GM19397 (cell line): ENCODE results near the gene GNG2.
A peak's percentile ranks its signal among the peaks of the same experiment; 100 is the strongest.

Experiments used
- ATAC-seq: cut with Tn5 transposase; IDR thresholded peaks from one replicate; pipeline ENCODE4 v1.9.1; 2021; ENCODE audit warnings: mild to moderate bottlenecking, moderate library complexity; ENCODE audit not compliant: unreplicated experiment

GNG2 gene

DNA sequence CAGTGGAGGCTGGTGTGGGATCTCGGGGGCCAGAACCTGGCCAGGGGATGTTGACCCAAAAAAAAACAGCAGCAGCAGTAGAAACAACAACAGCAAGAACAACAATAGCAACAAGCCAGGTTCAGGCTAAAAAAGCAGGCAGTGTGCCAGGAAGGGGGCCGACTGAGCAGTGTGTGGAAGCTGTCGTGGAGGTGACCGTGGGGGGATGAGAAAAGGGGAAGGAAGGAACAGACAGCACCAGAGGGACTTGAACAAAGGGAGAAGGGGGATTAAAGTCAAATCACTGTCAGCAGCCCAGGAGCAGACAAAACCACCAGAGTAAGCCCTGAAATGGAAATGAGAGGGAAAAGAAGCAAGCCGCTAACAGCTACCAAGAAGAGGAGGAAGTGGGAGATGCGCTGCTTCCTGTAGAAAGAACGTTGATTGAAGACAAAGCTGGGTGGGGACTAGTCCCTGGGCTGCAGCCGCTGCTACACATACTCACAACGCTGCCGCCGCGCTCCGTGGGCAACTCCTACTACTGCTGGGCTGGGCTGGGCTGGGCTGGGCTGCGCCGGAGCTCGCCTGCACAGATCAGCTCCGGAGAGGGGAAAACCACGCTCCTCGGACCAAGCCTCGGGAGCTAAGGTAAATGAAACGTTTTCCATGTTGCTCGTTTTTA lies at the start of gene GNG2:
TSS of gene GNG2 (plus strand) at position 449 of the 661 bp plus-strand sequence. CDS start 90,067 bp downstream, outside the sequence.
- peak; percentile 95 for ATAC-seq

DNA sequence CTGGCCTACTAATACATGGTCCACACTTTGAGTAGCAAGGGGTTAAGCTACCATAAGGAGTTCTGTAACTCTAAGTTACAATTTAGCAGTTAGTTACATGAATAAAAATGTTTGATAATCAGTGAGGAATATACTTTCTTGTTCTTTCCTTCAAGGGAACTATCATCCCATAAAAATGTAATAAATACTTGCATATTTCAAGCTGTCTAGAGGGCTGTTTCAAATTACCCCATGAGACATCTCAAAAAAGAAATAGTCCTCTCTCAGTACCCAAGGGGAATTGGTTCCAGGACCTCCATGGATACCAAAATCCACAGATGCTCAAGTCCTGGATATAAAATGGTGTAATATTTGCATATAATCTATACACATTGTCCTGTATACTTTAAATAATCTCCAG lies 48.7 kb upstream of the GNG2 start:
- no peak for ATAC-seq

DNA sequence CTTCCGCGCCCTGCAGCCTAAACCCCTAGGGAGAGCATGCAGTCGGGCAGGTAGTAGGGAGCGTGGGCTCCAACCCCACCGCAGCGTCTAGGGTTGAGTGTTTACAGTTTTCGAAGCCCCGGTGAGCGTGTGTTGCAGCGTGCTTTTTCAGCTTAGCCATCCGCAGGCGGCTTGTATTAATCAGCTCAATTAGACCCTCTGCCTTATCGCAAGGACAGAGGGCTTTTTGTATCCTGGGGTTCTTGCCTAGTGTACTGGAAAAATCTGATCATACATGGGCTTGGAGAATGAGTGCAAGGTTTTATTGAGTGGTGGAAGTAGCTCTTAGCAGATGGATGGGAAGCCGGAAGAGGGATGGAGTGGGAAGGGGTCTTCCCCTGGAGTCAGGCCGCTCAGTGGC lies 44.4 kb upstream of the GNG2 start:
- ATAC-seq: no peak

DNA sequence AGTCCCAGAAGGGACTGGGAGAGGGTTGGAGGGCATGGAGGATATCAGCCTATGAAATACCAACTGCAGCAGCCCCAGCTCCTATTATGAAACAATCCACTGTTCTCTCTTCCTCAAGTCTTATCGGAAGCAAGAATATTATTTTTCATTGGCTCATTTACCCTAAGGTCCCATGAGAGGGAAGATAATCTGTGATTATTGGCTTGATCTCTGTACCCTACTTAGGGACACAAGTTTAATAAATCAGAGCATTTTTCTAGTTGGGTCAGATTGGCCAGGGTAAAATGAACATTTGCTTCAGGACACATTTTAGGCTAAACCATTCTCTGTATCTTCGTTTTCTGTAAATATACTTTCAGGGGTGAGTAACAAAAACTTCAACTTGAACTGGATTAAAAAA lies 43.1 kb upstream of the GNG2 start:
- no peak for ATAC-seq

DNA sequence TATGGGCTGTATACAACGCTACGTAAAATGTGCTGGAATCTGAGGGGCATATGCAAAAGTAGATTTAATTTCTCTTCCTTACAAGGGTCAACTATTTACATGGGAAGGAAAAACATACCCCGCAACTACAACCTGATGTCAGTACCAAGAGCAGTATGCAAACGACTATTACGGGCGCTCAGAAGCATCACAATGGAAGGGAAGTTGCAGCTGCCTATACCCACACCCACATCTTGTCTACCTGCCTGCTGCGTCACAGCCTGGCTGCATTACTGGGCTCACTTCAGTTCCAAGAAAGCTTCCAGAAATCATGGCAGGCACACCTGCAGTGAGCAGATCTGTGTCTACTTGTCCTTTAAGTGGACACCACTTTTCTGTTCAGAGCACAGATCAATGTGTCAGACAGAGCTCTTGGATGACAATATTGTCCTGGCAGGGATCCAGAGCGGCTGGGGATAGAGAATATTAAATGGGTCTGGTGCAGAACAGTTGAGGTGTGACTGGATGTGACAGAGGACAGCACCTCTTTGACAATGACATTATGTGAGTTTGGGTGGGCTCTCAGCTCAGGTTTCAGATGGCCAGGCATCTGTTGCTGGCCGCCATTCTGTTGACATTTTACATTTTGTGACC lies 41.5 kb upstream of the GNG2 start:
- ATAC-seq: no peak

DNA sequence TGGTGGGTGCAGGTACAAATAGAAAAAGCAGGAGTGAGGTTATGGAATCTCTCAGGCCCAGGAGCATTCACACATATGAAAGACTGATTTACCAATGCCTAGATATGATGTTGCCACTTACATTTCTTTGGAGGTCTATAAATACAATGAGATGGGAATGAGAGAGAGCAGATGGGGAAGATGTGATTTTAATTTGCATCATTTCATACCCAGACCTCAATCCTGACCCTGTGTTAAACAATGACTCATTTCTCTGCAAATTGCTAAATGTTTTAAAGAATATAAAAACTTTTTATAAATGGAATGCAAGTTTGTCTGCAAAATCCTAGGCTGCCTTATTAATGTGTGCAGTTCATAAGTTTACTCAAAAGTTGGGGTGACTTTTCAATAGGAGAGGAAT lies 38.6 kb upstream of the GNG2 start:
- ATAC-seq: no peak

DNA sequence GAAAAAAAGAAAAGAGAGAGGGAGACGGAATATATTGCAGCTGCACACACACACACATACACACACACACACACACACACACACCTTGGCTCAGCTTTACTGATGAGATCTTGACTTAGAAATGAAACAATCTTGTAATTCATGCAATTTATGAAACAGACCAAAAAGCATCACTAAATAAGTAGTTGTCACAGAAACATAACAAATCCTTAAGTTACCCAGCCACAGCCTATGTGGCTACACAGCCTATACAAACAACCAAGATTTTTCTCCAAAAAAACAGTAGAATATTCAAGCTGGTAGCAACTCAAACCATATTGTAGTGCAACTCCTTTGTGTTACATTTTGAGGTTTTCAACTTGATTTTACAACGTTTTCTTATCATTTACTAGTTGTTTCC lies 37.9 kb upstream of the GNG2 start:
- ATAC-seq: no peak

DNA sequence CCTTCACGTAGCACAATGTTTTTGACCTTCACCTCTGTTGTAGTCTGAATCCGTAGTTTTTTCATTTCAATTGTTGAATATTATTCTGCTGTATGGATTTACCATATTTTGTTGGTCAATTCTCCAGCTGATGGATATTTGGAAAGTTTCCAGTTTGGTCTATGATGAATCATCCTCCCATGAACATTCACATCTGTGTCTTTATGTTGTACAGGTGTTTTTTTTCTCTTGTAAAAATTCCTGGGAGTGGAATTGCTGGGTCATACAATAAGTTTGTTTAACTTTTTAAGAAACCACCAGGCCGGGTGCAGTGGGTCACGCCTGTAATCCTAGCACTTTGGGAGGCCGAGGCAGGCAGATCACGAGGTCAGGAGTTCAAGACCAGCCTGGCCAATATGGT lies 36.7 kb upstream of the GNG2 start:
- no peak for ATAC-seq

DNA sequence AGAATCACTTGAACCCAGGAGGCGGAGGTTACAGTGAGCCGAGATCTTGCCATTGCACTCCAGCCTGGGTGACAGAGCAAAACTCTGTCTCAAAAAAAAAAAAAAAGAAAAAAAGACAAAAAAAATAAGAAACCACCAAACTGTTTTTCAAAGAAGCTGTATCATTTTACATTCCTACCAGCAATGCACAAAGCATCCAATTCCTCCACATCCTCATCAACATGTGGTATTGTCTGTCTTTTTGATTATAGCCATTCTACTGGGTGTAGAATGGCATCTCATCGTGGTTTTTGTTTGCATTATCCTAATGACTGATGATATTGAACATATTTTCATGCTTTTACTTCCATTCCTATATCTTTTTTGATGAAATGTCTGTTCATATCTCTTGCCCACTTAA lies 36.2 kb upstream of the GNG2 start:
- no peak for ATAC-seq

DNA sequence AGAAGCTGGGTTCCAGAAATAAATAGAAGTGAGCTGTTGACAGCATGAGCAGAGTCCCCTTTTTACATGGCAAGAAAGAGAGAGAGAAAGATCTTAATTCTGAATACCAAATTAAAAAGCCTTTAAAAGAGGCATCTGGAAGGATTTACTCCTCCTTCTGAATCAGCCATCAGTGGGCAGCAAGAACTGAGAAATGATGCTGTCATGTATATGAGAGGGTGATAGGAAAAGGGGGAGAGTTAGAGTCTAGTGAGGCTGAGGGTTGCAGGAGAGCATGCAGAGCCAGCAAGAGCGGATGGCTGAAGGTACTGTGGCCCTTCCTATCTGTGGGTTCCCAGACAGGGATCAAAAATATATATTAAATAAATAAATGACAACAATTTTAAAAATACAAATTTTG lies 34.5 kb upstream of the GNG2 start:
- ATAC-seq: no peak

DNA sequence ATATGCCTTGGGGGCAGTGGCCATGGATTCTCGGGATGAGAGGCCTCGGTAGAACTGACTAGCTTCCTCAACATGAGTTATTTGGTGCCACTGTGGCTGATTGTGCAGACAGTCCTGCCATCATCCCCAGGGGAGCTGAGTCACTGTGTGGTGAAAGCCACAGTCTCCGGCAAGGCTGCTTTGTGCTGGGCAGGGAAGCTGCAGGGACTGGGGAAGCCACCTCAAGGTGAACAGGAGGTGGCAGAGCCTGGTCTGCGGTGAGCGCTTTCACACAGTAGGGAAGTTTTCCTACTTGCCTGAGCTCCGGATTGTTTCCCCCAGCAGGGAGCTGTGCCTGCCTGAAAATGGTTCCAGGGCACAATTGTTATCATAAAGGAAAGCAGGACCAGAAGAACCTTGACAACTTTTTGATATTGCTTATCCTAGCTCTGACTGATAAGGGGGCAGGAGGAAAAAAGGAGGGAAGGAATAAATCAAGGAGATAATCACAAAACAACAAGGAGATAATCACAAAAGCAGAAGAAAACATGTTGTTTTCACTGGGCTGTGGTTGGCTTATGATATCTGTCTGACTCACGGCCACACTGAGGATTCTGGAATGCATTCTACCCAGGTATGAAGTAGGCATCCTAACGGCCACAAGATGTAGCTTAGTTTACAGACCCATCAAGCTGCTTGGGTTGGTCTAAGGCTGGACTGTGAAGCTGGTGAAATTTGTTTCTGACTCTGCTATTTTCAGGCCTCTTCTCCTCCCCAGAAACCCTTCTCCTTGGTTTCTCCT lies 32.2 kb upstream of the GNG2 start:
- ATAC-seq: peak; percentile 92

DNA sequence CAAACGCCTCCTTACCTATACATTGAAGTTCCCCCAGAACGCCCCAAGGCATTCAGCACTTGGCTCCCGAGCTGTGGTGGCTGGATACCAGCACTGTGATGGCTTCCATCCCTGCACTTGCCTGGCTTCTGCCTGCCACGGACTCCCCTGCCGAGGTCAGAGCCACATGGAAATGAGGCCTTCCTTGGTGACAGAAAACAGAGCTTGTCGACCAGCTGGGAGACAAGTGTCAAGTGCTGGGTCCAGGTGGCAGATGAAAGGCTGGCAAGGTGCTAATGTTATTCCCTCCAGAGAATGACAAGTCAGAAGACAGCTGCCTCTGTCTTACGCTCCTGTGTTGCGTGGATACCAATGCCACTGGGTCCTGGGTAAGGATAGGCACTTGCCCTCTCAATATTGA lies 26.2 kb upstream of the GNG2 start:
- ATAC-seq: no peak

DNA sequence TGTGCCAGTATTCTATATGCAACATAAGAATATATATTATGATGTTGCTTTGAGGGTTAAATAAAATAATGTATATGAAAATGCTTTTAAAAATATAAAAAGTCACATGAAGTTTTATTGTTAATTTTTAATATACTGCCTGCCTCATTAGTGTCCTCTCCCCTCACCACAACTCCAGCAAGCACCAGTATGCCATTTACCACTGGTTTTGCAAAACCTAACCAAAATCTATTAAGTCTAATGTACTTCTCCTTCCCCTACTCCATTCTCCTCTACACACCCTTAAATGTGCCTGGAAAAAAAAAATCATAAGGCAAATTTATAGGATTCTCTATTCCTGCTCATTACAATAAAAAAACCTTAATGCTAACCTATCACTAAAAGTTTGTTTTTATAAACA lies 24.0 kb upstream of the GNG2 start:
- no peak for ATAC-seq

DNA sequence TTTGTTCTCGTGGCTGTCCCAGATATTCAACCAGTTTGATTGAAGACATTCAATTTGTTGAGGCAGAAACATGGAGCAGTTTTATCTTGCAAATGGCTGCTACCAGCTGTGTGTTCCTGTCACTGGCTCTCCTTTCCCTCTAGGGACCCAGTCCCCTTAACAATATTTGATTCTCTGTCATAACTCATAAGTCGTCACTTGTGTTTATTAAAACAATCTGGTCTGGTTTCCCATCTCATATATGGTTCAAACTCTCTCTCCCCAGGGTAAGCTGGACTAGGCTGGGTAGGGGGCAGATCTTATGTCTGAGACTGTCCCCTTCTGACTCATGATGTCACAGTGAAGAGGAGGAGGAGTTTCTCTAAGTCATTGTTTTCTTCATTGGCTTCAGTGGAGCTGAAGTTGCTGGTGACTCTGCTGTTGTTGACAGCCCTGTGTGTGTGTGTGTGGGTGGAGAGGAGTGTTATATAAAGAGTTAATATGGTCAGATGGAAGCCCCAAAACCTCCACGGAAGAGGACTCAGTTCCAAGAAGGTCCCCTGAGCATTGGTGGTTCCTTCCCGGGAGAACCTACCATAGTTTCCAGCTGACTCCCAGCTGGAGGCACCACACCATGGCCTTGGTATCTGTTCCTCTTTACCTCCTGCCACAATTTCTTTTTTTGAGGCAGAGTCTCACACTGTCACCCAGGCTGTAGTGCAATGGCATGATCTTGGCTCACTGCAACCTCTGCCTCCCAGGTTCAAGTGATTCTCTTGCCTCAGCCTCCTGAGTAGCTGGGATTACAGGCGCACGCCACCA lies 16.1 kb upstream of the GNG2 start:
- ATAC-seq: peak; percentile 42

DNA sequence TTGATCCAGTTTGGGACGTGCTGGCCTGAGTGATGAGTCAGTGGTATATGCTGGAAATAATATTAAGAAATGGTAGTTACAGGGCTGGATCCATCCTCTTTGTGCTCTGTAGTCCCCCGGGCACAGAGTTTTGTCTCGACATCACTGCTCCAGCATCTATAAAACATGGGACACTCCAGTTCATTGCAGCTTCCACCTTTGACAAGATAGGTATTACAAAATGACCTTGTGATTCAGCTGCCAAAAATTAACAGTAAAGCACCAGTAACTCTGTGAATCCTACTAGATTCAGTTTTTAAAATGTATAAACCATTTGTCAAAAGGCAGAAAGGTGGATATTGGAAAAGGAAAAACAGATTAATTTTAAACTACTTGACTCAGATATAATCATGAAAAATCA lies 14.6 kb upstream of the GNG2 start:
- no peak for ATAC-seq

DNA sequence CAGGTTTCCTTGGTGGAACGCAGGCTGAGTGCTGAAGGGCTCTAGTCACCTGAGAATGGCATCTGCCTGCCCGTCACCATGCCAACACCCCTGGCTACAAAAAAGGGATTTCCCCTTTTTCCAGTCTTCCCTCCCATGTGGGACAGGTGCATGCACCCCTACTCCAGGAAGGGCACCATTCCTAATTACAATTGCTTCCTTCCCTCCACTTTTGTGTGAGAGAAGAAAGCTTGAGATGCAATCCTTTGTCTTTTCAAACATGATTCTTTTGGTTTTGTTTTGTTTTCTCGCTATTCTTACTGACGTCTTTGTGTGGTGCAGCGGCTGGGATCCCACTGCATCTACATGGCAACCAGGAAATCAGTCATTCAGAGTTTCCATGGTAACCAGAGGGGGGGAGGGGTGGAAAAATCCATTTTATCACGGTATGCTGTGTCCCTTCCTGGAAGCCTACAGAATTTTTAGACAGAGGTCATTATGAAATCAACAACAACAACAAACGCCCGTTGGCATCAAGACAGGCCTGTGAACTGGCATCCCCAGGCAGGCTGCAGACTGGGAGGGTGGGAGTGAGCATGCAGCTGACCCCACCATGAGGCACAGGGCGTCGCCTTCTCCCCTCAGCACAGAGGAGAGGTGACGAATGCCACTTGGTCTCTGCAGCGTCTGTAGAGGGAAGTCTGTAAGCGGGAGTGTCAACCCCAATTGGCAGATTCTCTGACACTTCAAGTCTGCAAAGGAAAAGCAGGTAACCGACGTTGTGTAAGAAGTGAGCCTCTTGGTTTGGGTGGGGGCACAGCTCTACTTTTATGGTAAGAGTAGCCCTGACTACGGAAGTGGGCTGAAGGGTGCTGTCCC lies 13.6 kb upstream of the GNG2 start:
- ATAC-seq: peak; percentile 78

DNA sequence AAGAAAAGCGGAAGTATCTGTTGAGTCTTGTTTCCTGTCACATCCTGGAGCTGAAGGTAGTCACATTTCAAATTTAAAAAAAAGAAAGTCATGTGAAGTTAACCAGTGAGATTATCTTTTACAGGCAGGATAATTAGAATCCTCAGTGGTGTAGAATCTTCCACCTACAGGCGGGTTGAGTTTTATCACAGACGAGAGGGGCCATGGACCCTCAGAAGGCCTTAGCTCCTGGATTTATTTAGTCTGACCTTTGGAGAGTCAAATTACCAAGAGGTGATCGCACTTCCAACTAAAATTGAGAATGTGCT lies 13.0 kb upstream of the GNG2 start:
- no peak for ATAC-seq

DNA sequence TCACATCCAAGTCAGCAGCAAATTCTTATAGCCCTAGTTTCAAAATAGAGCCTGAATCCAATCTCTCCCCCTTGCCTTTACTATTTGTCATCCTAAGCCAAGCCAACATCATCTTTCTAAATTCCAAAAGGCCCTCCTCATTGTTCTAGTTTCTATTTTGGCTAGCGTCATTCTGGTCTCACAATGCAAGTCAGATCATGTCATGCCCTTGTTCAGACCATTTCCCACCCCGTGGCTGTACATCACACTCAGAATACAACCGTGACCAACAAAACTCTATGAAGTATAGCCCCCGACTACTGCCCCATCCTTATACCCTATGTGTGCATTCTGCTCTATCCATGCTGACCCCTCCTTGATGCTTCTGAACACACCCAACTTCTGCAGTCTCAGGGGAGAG lies 12.3 kb upstream of the GNG2 start:
- no peak for ATAC-seq

DNA sequence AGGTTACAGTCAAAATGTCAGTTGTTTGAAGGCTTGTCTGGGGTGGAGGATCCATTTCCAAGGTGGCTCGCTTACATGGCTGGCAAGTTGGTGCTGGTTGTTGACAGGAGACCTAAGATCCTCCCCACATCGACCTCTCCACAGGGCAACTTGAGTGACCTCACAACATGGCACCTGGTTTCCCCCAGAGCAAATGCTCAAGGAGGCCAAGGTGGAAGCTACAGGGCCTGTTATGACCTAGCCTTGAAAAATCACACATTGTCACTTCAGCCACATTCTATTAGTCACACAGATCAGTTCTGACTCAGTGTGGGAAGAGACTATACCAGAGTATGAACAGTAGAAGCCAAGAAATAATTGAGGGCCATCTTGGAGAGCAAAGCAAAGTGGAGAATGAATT lies 11.3 kb upstream of the GNG2 start:
- no peak for ATAC-seq

DNA sequence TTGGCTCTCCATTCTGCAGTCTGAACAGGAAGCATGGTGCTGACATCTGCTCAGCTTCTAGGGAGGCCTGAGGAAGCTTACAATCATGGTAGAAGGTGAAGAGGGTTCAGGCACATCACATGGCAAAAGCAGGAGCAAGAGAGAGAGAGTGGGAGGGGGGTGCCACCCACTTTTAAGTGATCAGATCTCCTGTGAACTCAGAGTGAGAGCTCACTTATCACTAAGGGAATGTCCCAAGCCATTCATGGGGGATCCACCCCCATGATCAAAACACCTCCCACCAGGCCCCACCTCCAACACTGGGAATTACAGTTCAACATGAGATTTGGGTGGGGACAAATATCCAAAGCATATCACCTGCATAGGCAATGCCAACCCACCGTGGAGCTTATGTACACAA lies 9.8 kb upstream of the GNG2 start:
- ATAC-seq: no peak

DNA sequence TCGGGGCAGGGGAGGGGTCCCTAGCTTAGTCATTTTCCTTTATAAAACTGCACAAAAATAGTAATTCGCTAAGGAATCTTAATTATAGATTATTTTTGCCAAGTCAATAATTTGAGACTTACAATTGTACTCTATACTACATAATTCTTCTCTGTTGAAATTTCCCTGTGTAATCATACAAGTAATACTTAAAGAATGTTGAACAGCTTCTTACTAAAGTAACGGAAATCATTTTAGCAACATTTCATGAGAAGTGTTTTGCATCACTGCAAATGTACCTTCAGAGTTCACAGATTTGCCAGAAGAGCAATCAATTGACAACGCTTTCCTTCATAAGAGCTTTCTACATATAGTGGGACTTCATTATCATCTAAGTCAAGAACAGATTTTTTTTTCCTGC lies 7.9 kb upstream of the GNG2 start:
- ATAC-seq: no peak
